Vagina (tissue), 2 donors: ENCODE measurements around the gene TNS1. TPM values are rescaled to one million over a fixed set of nuclear protein-coding genes. Genes with fewer than 3 reads are reported as not detected.
"Not testable (repeated sequence)": the region's sequence is repeated elsewhere in the genome, so short reads cannot be mapped to it uniquely, and the experiment has no call there.

ENCODE experiments used
- DNase-seq, 2 donors: peaks; one replicate each; pipeline ENCODE4 v3.0.0-alpha.2; 2017; ENCODE audit errors: extremely low spot score in 2 of 2
- H3K27ac ChIP-seq: fragments of 200-600 bp; sonication (generic); one replicate; pipeline ENCODE4 v1.5.1; 2019
- H3K27me3 ChIP-seq: fragments of 200-600 bp; sonication (generic); one replicate; pipeline ENCODE4 v1.5.1; 2019
- H3K36me3 ChIP-seq, 2 donors: fragments of 200-600 bp; sonication (generic); one replicate each; pipeline ENCODE4 v1.5.1; 2017 to 2019
- H3K4me1 ChIP-seq: fragments of 200-600 bp; sonication (generic); one replicate; pipeline ENCODE4 v1.5.1; 2019
- H3K4me3 ChIP-seq, 2 donors: fragments of 200-600 bp; sonication (generic); 1 replicate in 1 of 2; 2 replicates in 1 of 2; pipeline ENCODE4 v1.5.1; 2016 to 2019
- H3K9me3 ChIP-seq: fragments of 200-600 bp; sonication (generic); one replicate; pipeline ENCODE4 v1.5.1; 2019
- CTCF ChIP-seq, 3 experiments: fragments of 450-650 bp in 2 of 3; fragments of 200-600 bp in 1 of 3; sonication (generic) in 1 of 3; IDR thresholded peaks; one replicate each; pipeline ENCODE4 v1.5.1; 2017 to 2019; ENCODE audit warnings: antibody characterized with exemption in 3 of 3, mild to moderate bottlenecking in 2 of 3, moderate library complexity in 2 of 3
- POLR2A ChIP-seq, 2 donors: fragments of 450-650 bp; IDR thresholded peaks; one replicate each; pipeline ENCODE4 v1.6.1; 2017; ENCODE audit warnings: antibody characterized with exemption in 2 of 2, mild to moderate bottlenecking in 2 of 2, moderate library complexity in 2 of 2
- POLR2AphosphoS5 ChIP-seq, 2 donors: sonication (generic); formaldehyde crosslinking; IDR thresholded peaks; one replicate each; pipeline ENCODE4 v1.9.0; 2017; ENCODE audit warnings: antibody characterized with exemption in 2 of 2, mild to moderate bottlenecking in 2 of 2, low read depth in 1 of 2; ENCODE audit not compliant: insufficient read depth in 1 of 2
- intact Hi-C: fragments of 100-400 bp; cut with DNase I; formaldehyde crosslinking; loops from one replicate; pipeline ENCODE4 v1.15.1; 2023
- total RNA-seq: library from RNA; depleted of rRNA; stranded (reverse); fragments of >200 nt; gene quantifications from one replicate; pipeline ENCODE4 v1.2.3, GENCODE V29; 2016

Gene TNS1
- total RNA-seq, 1 donor from 2014 or later = 216 TPM

- intact Hi-C loops = loop anchor here (5.0 kb wide), 3 partner anchors 100 to 245 kb away; no protein-coding TSS in a partner anchor
- no peak overlapping the region for H3K27ac ChIP-seq
- no peak for TF ChIP-seq CTCF (IDR thresholded peaks at IDR 0.05)
- TF ChIP-seq POLR2AphosphoS5 (IDR thresholded peaks at IDR 0.05; ENCODE audit: insufficient read depth in 1 of 2, low read depth in 1 of 2) = no peak
- TF ChIP-seq POLR2A (IDR thresholded peaks at IDR 0.05) = no peak
These were observed 215.5 kb downstream of the TNS1 start for GRCh38 chr2:217787160-217787877.

DNA sequence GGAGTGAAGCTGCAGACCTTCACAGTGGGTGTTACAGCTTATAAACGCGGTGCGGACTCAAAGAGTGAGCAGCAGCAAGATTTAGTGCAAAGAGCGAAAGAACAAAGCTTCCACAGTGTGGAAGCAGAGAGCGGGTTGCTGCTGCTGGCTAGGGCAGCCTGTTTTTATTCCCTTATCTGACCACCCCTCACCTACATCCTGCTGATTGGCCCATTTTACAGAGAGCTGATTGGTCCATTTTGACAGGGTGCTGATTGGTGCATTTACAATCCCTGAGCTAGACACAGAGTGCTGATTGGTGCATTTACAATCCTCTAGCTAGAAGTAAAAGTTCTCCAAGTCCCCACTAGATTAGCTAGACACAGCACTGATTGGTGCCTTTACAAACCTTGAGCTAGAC lies 216.2 kb downstream of the TNS1 start:
- peaks cover 10% of the 10 kb centered on the region for H3K4me1 ChIP-seq
- intact Hi-C loops = loop anchor here (5.0 kb wide), 3 partner anchors 101 to 246 kb away; no protein-coding TSS in a partner anchor
- not testable (repeated sequence) for H3K4me3 ChIP-seq, H3K27me3 ChIP-seq, H3K36me3 ChIP-seq, H3K27ac ChIP-seq, DNase-seq, H3K9me3 ChIP-seq

More at GRCh38 chr2:217787160-217787877, 215.5 kb downstream of the TNS1 start:
- no peak overlapping the region for H3K4me3 ChIP-seq
- H3K4me1 ChIP-seq = peaks cover 10% of the 10 kb centered on the region
- H3K9me3 ChIP-seq = no peaks in the 10 kb centered on the region
- no peaks in the 10 kb centered on the region for H3K27me3 ChIP-seq
- no peaks in the 10 kb centered on the region for H3K36me3 ChIP-seq
- peak in 1 of 2 donors; percentile 79 for DNase-seq

GRCh38 chr2:217785544-217786045 lies 217.2 kb downstream of the TNS1 start:
- Histone ChIP-seq H3K27ac (no peak overlapping the region), H3K36me3 (no peaks in the 10 kb centered on the region), H3K4me3 (no peak overlapping the region), H3K4me1 (peaks cover 10% of the 10 kb centered on the region), H3K9me3 (no peaks in the 10 kb centered on the region), H3K27me3 (no peaks in the 10 kb centered on the region)
- peak; percentile 88 to 95 for DNase-seq
- intact Hi-C loops = loop anchor here (5.0 kb wide), 3 partner anchors 102 to 247 kb away; no protein-coding TSS in a partner anchor
- TF ChIP-seq CTCF (IDR thresholded peaks at IDR 0.05) (peak; percentile 92 to 97 (median 96)), POLR2AphosphoS5 (IDR thresholded peaks at IDR 0.05; ENCODE audit: insufficient read depth in 1 of 2, low read depth in 1 of 2) (no peak), POLR2A (IDR thresholded peaks at IDR 0.05) (no peak)

GRCh38 chr2:217784996-217785543 lies 217.7 kb downstream of the TNS1 start:
- intact Hi-C loops = loop anchor here (5.0 kb wide), 3 partner anchors 102 to 247 kb away; no protein-coding TSS in a partner anchor
- TF ChIP-seq POLR2A (IDR thresholded peaks at IDR 0.05) = no peak
- TF ChIP-seq POLR2AphosphoS5 (IDR thresholded peaks at IDR 0.05; ENCODE audit: insufficient read depth in 1 of 2, low read depth in 1 of 2) = no peak
- no peak for TF ChIP-seq CTCF (IDR thresholded peaks at IDR 0.05)
- Histone ChIP-seq H3K27ac (no peak overlapping the region), H3K9me3 (no peaks in the 10 kb centered on the region), H3K4me3 (no peak overlapping the region), H3K4me1 (peaks cover 8% of the 10 kb centered on the region), H3K36me3 (no peaks in the 10 kb centered on the region), H3K27me3 (no peaks in the 10 kb centered on the region)
- peak in 1 of 2 donors; percentile 79 for DNase-seq

GRCh38 chr2:217783243-217783642 lies 219.6 kb downstream of the TNS1 start:
- H3K36me3 ChIP-seq = no peaks in the 10 kb centered on the region
- no peaks in the 10 kb centered on the region for H3K4me1 ChIP-seq
- intact Hi-C loops = no loop called here
- H3K9me3 ChIP-seq = no peaks in the 10 kb centered on the region
- no peak for DNase-seq
- no peak overlapping the region for H3K4me3 ChIP-seq
- H3K27ac ChIP-seq = no peak overlapping the region
- no peak for TF ChIP-seq POLR2A (IDR thresholded peaks at IDR 0.05)
- TF ChIP-seq POLR2AphosphoS5 (IDR thresholded peaks at IDR 0.05; ENCODE audit: insufficient read depth in 1 of 2, low read depth in 1 of 2) = no peak
- TF ChIP-seq CTCF (IDR thresholded peaks at IDR 0.05) = no peak
- H3K27me3 ChIP-seq = no peaks in the 10 kb centered on the region
